H54 (cell line): Measurements from ENCODE around the gene IFIT3.
A peak's percentile ranks its signal among the peaks of the same experiment; 100 is the strongest.

Experiments used
- DNase-seq: peaks from one replicate; pipeline ENCODE4 v3.0.0; 2011; ENCODE audit warnings: low spot score, mixed read lengths; ENCODE audit not compliant: insufficient read length
- FAIRE-seq: peaks from 3 replicates; lab custom pipeline; 2011; peaks lifted over from hg19 to GRCh38; lab: Jason Lieb, UNC
- POLR2A ChIP-seq: IDR thresholded peaks from 2 replicates; pipeline ENCODE4 v1.6.1; 2011; ENCODE audit warnings: low read depth, mild to moderate bottlenecking, low read length

Gene IFIT3

GRCh38 chr10:89296220-89296648 lies 31.6 kb upstream of the IFIT3 start:
- DNase-seq = no peak
- no peak for TF ChIP-seq POLR2A
- FAIRE-seq = no peak

- FAIRE-seq (no peak), DNase-seq (no peak)
- TF ChIP-seq POLR2A = no peak
These were observed 30.4 kb upstream of the IFIT3 start for GRCh38 chr10:89297356-89297755.

GRCh38 chr10:89297791-89298190 lies 30.0 kb upstream of the IFIT3 start:
- no peak for DNase-seq
- no peak for TF ChIP-seq POLR2A
- no peak for FAIRE-seq

GRCh38 chr10:89299031-89299430 lies 28.8 kb upstream of the IFIT3 start:
- DNase-seq = no peak
- no peak for TF ChIP-seq POLR2A
- FAIRE-seq = no peak

GRCh38 chr10:89301232-89301631 lies 26.6 kb upstream of the IFIT3 start:
- no peak for TF ChIP-seq POLR2A
- FAIRE-seq (peak; percentile 88), DNase-seq (no peak)

- no peak for DNase-seq
These were observed 25.9 kb upstream of the IFIT3 start, which contains the start of gene IFIT2 for GRCh38 chr10:89301721-89302445. TSS of gene IFIT2 (plus strand) at chr10:89302046. CDS start at chr10:89302124, 78 bp downstream.

GRCh38 chr10:89302625-89303024 lies 25.2 kb upstream of the IFIT3 start:
- TF ChIP-seq POLR2A = no peak
- DNase-seq (no peak), FAIRE-seq (peak; percentile 73)

More at GRCh38 chr10:89301721-89302445, 25.9 kb upstream of the IFIT3 start, which contains the start of gene IFIT2:
- no peak for TF ChIP-seq POLR2A
- peak; percentile 96 for FAIRE-seq

GRCh38 chr10:89303161-89303560 lies 24.6 kb upstream of the IFIT3 start:
- FAIRE-seq (peak; percentile 50), DNase-seq (no peak)
- no peak for TF ChIP-seq POLR2A

- TF ChIP-seq POLR2A = no peak
- peak; percentile 33 for FAIRE-seq
- no peak for DNase-seq
These were observed 23.8 kb upstream of the IFIT3 start for GRCh38 chr10:89304026-89304425.

- DNase-seq (no peak), FAIRE-seq (no peak)
- TF ChIP-seq POLR2A = no peak
These were observed 23.4 kb upstream of the IFIT3 start for GRCh38 chr10:89304446-89304845.

GRCh38 chr10:89304925-89305324 lies 22.9 kb upstream of the IFIT3 start:
- DNase-seq (no peak), FAIRE-seq (no peak)
- no peak for TF ChIP-seq POLR2A

GRCh38 chr10:89305766-89306433 lies 21.9 kb upstream of the IFIT3 start:
- DNase-seq (no peak), FAIRE-seq (no peak)
- no peak for TF ChIP-seq POLR2A

GRCh38 chr10:89306434-89307268 lies 21.1 kb upstream of the IFIT3 start:
- TF ChIP-seq POLR2A = no peak
- FAIRE-seq (no peak), DNase-seq (no peak)

GRCh38 chr10:89307269-89307577 lies 20.6 kb upstream of the IFIT3 start:
- no peak for FAIRE-seq

More at GRCh38 chr10:89307269-89307577, 20.6 kb upstream of the IFIT3 start:
- DNase-seq = no peak
- TF ChIP-seq POLR2A = no peak
